H1 (cell line): ENCODE data around the gene FGF14. TPM values are rescaled to one million over a fixed set of nuclear protein-coding genes. Genes with fewer than 3 reads are reported as not detected.

Source experiments
- CTCF ChIA-PET: fragments of 300-600 bp; sonication (Branson Sonifier 250); formaldehyde crosslinking; loops from one replicate; lab custom pipeline; 2021; ENCODE audit not compliant: partially characterized antibody; lab: Charles Lee
- POLR2A ChIA-PET: fragments of 300-600 bp; sonication (Branson Sonifier 250); formaldehyde crosslinking; loops from one replicate; lab custom pipeline; 2021; ENCODE audit warnings: inconsistent platforms; ENCODE audit not compliant: partially characterized antibody; lab: Charles Lee
- DNase-seq, 2 experiments: peaks; one replicate each; pipeline versions ENCODE4 v3.0.0 to v3.0.0-alpha.2; 2010 to 2022; ENCODE audit warnings: low spot score in 2 of 2, low read depth in 1 of 2, mixed read lengths in 1 of 2
- FAIRE-seq: peaks from 2 replicates; lab custom pipeline; 2011; peaks lifted over from hg19 to GRCh38; lab: Jason Lieb, UNC
- H2AFZ ChIP-seq: 2 replicates; pipeline ENCODE4 v1.8.1; 2012; ENCODE audit warnings: low read length, inconsistent platforms
- H2AK5ac ChIP-seq: 2 replicates; pipeline ENCODE4 v1.6.1; 2013; ENCODE audit warnings: low read depth, low read length
- H2BK120ac ChIP-seq: replicated peaks from 2 replicates; pipeline ENCODE3; 2013; ENCODE audit warnings: low read depth, low read length, inconsistent platforms
- H2BK12ac ChIP-seq: 2 replicates; pipeline ENCODE4 v1.6.1; 2013; ENCODE audit warnings: low read depth, low read length
- H2BK15ac ChIP-seq: 2 replicates; pipeline ENCODE4 v1.6.1; 2013; ENCODE audit warnings: low read length
- H2BK20ac ChIP-seq: 2 replicates; pipeline ENCODE4 v1.6.1; 2013; ENCODE audit warnings: low read length
- H2BK5ac ChIP-seq: 2 replicates; pipeline ENCODE4 v1.6.1; 2013; ENCODE audit warnings: low read depth, low read length
- H3K14ac ChIP-seq: 2 replicates; pipeline ENCODE4 v1.6.1; 2013; ENCODE audit warnings: inconsistent platforms; ENCODE audit not compliant: insufficient read length
- H3K18ac ChIP-seq: 2 replicates; pipeline ENCODE4 v1.6.1; 2013; ENCODE audit warnings: low read length; ENCODE audit errors: extremely low read depth
- H3K23ac ChIP-seq: 2 replicates; pipeline ENCODE4 v1.6.1; 2013; ENCODE audit warnings: inconsistent platforms; ENCODE audit not compliant: insufficient read length
- H3K23me2 ChIP-seq: 2 replicates; pipeline ENCODE4 v1.6.1; 2013; ENCODE audit warnings: low read depth, low read length
- H3K27ac ChIP-seq: 2 replicates; pipeline ENCODE4 v1.6.1; 2011; ENCODE audit warnings: low read depth, low read length, inconsistent platforms
- H3K27me3 ChIP-seq, 4 experiments: replicated peaks in 1 of 4; 1 replicate in 1 of 4; 2 replicates in 3 of 4; pipeline versions ENCODE4 v1.6.1 to v1.8.1; 2011 to 2013; ENCODE audit warnings: low read length in 3 of 4, mild to moderate bottlenecking in 3 of 4, inconsistent platforms in 2 of 4, mixed read lengths in 2 of 4, moderate library complexity in 1 of 4; ENCODE audit not compliant: control insufficient read depth in 3 of 4, insufficient read depth in 3 of 4; ENCODE audit errors: extremely low read depth in 1 of 4
- H3K36me3 ChIP-seq, 4 experiments: 2 replicates each; pipeline versions ENCODE4 v1.6.1 to v1.8.1; 2011 to 2013; ENCODE audit warnings: mild to moderate bottlenecking in 4 of 4, low read length in 3 of 4, moderate library complexity in 2 of 4, control low read depth in 1 of 4, inconsistent platforms in 1 of 4; ENCODE audit not compliant: insufficient read depth in 4 of 4, control insufficient read depth in 2 of 4
- H3K4ac ChIP-seq: replicated peaks from 2 replicates; pipeline ENCODE3; 2013; ENCODE audit warnings: low read length, low read depth, mixed read lengths, inconsistent platforms; ENCODE audit not compliant: insufficient read length
- H3K4me1 ChIP-seq, 4 experiments: replicated peaks in 1 of 4; 1 replicate in 1 of 4; 2 replicates in 3 of 4; pipeline versions ENCODE4 v1.6.1 to v1.8.1; 2011 to 2013; ENCODE audit warnings: low read length in 3 of 4, inconsistent platforms in 2 of 4, mixed read lengths in 1 of 4; ENCODE audit not compliant: insufficient read depth in 4 of 4, control insufficient read depth in 3 of 4
- H3K4me2 ChIP-seq, 2 experiments: 2 replicates each; pipeline versions ENCODE4 v1.6.1 to v1.8.1; 2011 to 2013; ENCODE audit warnings: low read depth in 2 of 2, low read length in 2 of 2, control low read depth in 1 of 2, inconsistent platforms in 1 of 2, mild to moderate bottlenecking in 1 of 2; ENCODE audit not compliant: insufficient read depth in 1 of 2
- H3K4me3 ChIP-seq, 4 experiments: fragments of 200-600, 300-600 bp in 1 of 4; sonication (generic), shearing (Covaris generic), sonication (Bioruptor Twin) in 1 of 4; 2 replicates each; pipeline versions ENCODE4 v1.5.1 to v1.8.1; 2011 to 2016; ENCODE audit warnings: low read length in 4 of 4, low read depth in 3 of 4, control low read depth in 2 of 4, inconsistent platforms in 2 of 4, mild to moderate bottlenecking in 2 of 4, mixed read lengths in 1 of 4, moderate library complexity in 1 of 4; ENCODE audit not compliant: insufficient read depth in 2 of 4; ENCODE audit errors: extremely low read depth in 1 of 4
- H3K56ac ChIP-seq: replicated peaks from 2 replicates; pipeline ENCODE3; 2013; ENCODE audit warnings: low read depth, mild to moderate bottlenecking, mixed read lengths, low read length, inconsistent platforms; ENCODE audit not compliant: insufficient read length
- H3K79me1 ChIP-seq: 2 replicates; pipeline ENCODE4 v1.6.1; 2013; ENCODE audit warnings: low read depth, low read length, control low read depth
- H3K79me2 ChIP-seq, 2 experiments: 2 replicates each; pipeline versions ENCODE4 v1.6.1 to v1.8.1; 2012 to 2013; ENCODE audit warnings: low read length in 2 of 2, mild to moderate bottlenecking in 2 of 2, inconsistent platforms in 1 of 2; ENCODE audit not compliant: insufficient read depth in 2 of 2, control insufficient read depth in 1 of 2
- H3K9ac ChIP-seq, 4 experiments: replicated peaks in 1 of 4; 1 replicate in 1 of 4; 2 replicates in 3 of 4; pipeline versions ENCODE4 v1.6.1 to v1.8.1; 2011 to 2013; ENCODE audit warnings: low read depth in 3 of 4, low read length in 3 of 4, control low read depth in 2 of 4, mild to moderate bottlenecking in 2 of 4, moderate library complexity in 2 of 4, inconsistent platforms in 1 of 4; ENCODE audit errors: extremely low read depth in 1 of 4
- H3K9me3 ChIP-seq, 2 experiments: 2 replicates each; pipeline versions ENCODE4 v1.6.1 to v1.8.1; 2012 to 2013; ENCODE audit warnings: mild to moderate bottlenecking in 2 of 2, moderate library complexity in 2 of 2, control low read depth in 1 of 2, inconsistent platforms in 1 of 2, low read depth in 1 of 2, low read length in 1 of 2, mixed read lengths in 1 of 2; ENCODE audit not compliant: insufficient read depth in 2 of 2
- H4K20me1 ChIP-seq, 2 experiments: replicated peaks in 1 of 2; 2 replicates each; pipeline versions ENCODE3 to v1.8.1; 2011 to 2013; ENCODE audit warnings: inconsistent platforms in 2 of 2, low read length in 2 of 2, mild to moderate bottlenecking in 1 of 2; ENCODE audit not compliant: insufficient read depth in 2 of 2, control insufficient read depth in 1 of 2
- H4K5ac ChIP-seq: 2 replicates; pipeline ENCODE4 v1.6.1; 2013; ENCODE audit warnings: low read length, low read depth, mixed read lengths, inconsistent platforms; ENCODE audit not compliant: insufficient read length
- H4K8ac ChIP-seq: 2 replicates; pipeline ENCODE4 v1.8.0; 2013; ENCODE audit warnings: mild to moderate bottlenecking, moderate library complexity, low read length, inconsistent platforms; ENCODE audit not compliant: insufficient read depth; ENCODE audit errors: extremely low read depth
- H4K91ac ChIP-seq: replicated peaks from 2 replicates; pipeline ENCODE3; 2013; ENCODE audit warnings: low read length, mixed read lengths, inconsistent platforms; ENCODE audit not compliant: insufficient read length
- BRCA1 ChIP-seq: IDR thresholded peaks from 2 replicates; pipeline ENCODE4 v1.6.1; 2012; ENCODE audit warnings: low read depth, low read length, improper control_type of control experiment
- CBX8 ChIP-seq: fragments of 300-800, 300-1000 bp; sonication (generic); IDR thresholded peaks from 2 replicates; pipeline ENCODE4 v1.7.1; 2016; ENCODE audit warnings: low read depth, low read length, borderline replicate concordance
- GABPA ChIP-seq: IDR thresholded peaks from 2 replicates; pipeline ENCODE4 v1.6.1; 2011; ENCODE audit warnings: mild to moderate bottlenecking, low read length, moderate library complexity, borderline replicate concordance; ENCODE audit not compliant: insufficient read depth
- KDM5A ChIP-seq: fragments of 200-600 bp; IDR thresholded peaks from 2 replicates; pipeline ENCODE4 v1.7.1; 2012; ENCODE audit warnings: mild to moderate bottlenecking, low read length, inconsistent platforms, mixed read lengths
- MAFK ChIP-seq: IDR thresholded peaks from 2 replicates; pipeline ENCODE4 v1.6.1; 2012; ENCODE audit warnings: low read depth, mild to moderate bottlenecking, improper control_type of control experiment, low read length
- NANOG ChIP-seq: IDR thresholded peaks from 2 replicates; pipeline ENCODE4 v1.6.1; 2011; ENCODE audit warnings: low read length, low read depth, mild to moderate bottlenecking, inconsistent platforms; ENCODE audit not compliant: insufficient read depth, poor library complexity, severe bottlenecking
- RFX5 ChIP-seq: IDR thresholded peaks from 2 replicates; pipeline ENCODE4 v1.6.1; 2011; ENCODE audit warnings: low read depth, low read length, improper control_type of control experiment, borderline replicate concordance
- RXRA ChIP-seq: IDR thresholded peaks from 2 replicates; pipeline ENCODE4 v1.6.1; 2011; ENCODE audit warnings: low read depth, mild to moderate bottlenecking, low read length, moderate library complexity; ENCODE audit not compliant: insufficient read depth
- WGBS, 2 experiments: shearing (Covaris generic) in 1 of 2; methylation state at CpG; one replicate each; pipeline versions ENCODE4 v1.1.6 to v1.1.7; 2013 to 2015; ENCODE audit warnings: low lambda C conversion rate in 2 of 2, mixed read lengths in 2 of 2, inconsistent platforms in 1 of 2, low coverage in 1 of 2, missing lambda C conversion rate in 1 of 2; ENCODE audit not compliant: insufficient replicate concordance in 2 of 2, insufficient coverage in 1 of 2, insufficient read length in 1 of 2; ENCODE audit errors: extremely low coverage in 1 of 2, missing lambda C conversion rate in 1 of 2; 5-methylcytosine and 5-hydroxymethylcytosine counted together
- polyA plus RNA-seq, 7 experiments: library from polyadenylated mRNA; depleted of rRNA in 3 of 7; stranded (reverse) in 5 of 7; unstranded in 2 of 7; fragments of >200 nt in 5 of 7; fragments of 200-250 nt in 2 of 7; gene quantifications; 1 replicate in 5 of 7; 2 replicates in 1 of 7; 4 replicates in 1 of 7; pipeline versions ENCODE4 v1.2.1 to v1.2.3, GENCODE V29; 2011 to 2013; ENCODE audit warnings: missing spikeins in 2 of 7, mixed read lengths in 2 of 7
- total RNA-seq: library from RNA; stranded (reverse); fragmentation: NEBNext Ultra II Directional; extraction: Animal tissue kit (Norgen Biotek cat#: 25700); gene quantifications from 2 replicates; pipeline ENCODE4 v1.2.1, GENCODE V29; 2021
- TF ChIP-seq, protein P1 (sequence below), 3 experiments: IDR thresholded peaks; 1 replicate in 2 of 3; 2 replicates in 1 of 3; pipeline versions ENCODE4 v1.5.1 to v1.6.1; 2011; ENCODE audit warnings: low read length in 3 of 3, mild to moderate bottlenecking in 3 of 3, inconsistent platforms in 2 of 3, low read depth in 1 of 3, moderate library complexity in 1 of 3; ENCODE audit not compliant: insufficient read depth in 1 of 3; ENCODE audit errors: control extremely low read depth in 1 of 3
- TF ChIP-seq, protein P2 (sequence below): IDR thresholded peaks from 2 replicates; pipeline ENCODE4 v1.6.1; 2011; ENCODE audit warnings: low read length, improper control_type of control experiment

The FGF14 gene
- total and polyA plus RNA-seq, 2 of the 8 experiments (the other 6 are each of a cell fraction or from before 2014, with no cell fraction given) = 0.05 to 0.58 TPM

DNA sequence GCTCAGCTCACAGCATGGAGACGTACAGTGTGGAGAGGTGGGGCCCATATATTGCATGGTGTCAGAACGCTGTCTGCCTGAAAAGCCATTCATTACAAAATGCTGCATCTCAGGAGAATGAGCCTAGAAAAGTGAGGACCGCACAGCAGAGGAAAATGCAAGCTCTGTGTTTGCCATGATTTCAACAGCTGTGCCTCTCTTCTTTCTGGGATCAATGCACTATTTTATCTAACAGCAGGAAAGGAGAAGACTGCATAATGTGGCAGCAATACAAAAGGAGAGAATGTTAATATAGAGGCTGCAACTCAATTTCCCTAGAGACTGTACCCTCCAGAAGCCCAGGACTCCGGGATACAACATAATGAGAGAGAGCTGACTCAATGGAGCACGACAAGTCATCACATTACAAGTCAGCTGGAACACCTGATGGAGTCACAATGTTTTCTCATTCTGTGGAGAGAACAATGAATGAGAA is 368.0 kb downstream of the FGF14 start:
- CTCF ChIA-PET = interaction anchor here (0.5 to 1.2 kb wide), 5 partner anchors 34 to 1630 kb away, joined by 3 to 6 read pairs (median 3); no protein-coding TSS in a partner anchor
- Histone ChIP-seq H2BK5ac (no peak overlapping the region), H3K4me3 (no peak overlapping the region), H4K8ac (no peak overlapping the region), H3K14ac (no peak overlapping the region), H2BK20ac (no peak overlapping the region), H3K27ac (no peak overlapping the region), H3K27me3 (no peaks in the 10 kb centered on the region), H3K9me3 (no peaks in the 10 kb centered on the region), H4K91ac (no peak overlapping the region), H4K20me1 (no peaks in the 10 kb centered on the region), H4K5ac (no peak overlapping the region), H3K79me2 (no peaks in the 10 kb centered on the region), H2BK15ac (no peak overlapping the region), H3K79me1 (no peaks in the 10 kb centered on the region), H2BK12ac (no peak overlapping the region), H3K9ac (no peak overlapping the region), H3K36me3 (no peaks in the 10 kb centered on the region), H2BK120ac (no peak overlapping the region), H3K18ac (no peak overlapping the region), H2AK5ac (no peak overlapping the region), H3K4me2 (no peak overlapping the region), H3K23me2 (no peaks in the 10 kb centered on the region), H3K23ac (no peak overlapping the region), H2AFZ (no peak overlapping the region), H3K4me1 (peaks cover 0 to 4% (median 0%) of the 10 kb centered on the region in 4 experiments; a peak in 2 of 7 replicates), H3K4ac (no peak overlapping the region), H3K56ac (no peak overlapping the region)
- DNase-seq = no peak
- 94% methylated on average over 5 of the region's 5 CpGs; no CpG with 5 or more reads in 1 of the 2 experiments for WGBS, 2 experiments
- FAIRE-seq = no peak
- POLR2A ChIA-PET = no interaction called here
- TF ChIP-seq RXRA = no peak
- no peak for TF ChIP-seq CBX8
- TF ChIP-seq RFX5 = no peak
- TF ChIP-seq NANOG = no peak
- no peak for TF ChIP-seq GABPA
- TF ChIP-seq KDM5A = no peak
- TF ChIP-seq, protein P1, sequence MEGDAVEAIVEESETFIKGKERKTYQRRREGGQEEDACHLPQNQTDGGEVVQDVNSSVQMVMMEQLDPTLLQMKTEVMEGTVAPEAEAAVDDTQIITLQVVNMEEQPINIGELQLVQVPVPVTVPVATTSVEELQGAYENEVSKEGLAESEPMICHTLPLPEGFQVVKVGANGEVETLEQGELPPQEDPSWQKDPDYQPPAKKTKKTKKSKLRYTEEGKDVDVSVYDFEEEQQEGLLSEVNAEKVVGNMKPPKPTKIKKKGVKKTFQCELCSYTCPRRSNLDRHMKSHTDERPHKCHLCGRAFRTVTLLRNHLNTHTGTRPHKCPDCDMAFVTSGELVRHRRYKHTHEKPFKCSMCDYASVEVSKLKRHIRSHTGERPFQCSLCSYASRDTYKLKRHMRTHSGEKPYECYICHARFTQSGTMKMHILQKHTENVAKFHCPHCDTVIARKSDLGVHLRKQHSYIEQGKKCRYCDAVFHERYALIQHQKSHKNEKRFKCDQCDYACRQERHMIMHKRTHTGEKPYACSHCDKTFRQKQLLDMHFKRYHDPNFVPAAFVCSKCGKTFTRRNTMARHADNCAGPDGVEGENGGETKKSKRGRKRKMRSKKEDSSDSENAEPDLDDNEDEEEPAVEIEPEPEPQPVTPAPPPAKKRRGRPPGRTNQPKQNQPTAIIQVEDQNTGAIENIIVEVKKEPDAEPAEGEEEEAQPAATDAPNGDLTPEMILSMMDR (IDR thresholded peaks at IDR 0.05; ENCODE audit: control extremely low read depth in 1 of 3, insufficient read depth in 1 of 3, low read depth in 1 of 3, low read length in 3 of 3) = no peak
- TF ChIP-seq BRCA1 = no peak
- no peak for TF ChIP-seq MAFK
- TF ChIP-seq, protein P2, sequence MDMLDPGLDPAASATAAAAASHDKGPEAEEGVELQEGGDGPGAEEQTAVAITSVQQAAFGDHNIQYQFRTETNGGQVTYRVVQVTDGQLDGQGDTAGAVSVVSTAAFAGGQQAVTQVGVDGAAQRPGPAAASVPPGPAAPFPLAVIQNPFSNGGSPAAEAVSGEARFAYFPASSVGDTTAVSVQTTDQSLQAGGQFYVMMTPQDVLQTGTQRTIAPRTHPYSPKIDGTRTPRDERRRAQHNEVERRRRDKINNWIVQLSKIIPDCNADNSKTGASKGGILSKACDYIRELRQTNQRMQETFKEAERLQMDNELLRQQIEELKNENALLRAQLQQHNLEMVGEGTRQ = no peak
